ENCODE results near the gene HIRA. TPM values are rescaled to one million over a fixed set of nuclear protein-coding genes. Genes with fewer than 3 reads are reported as not detected.

Gene HIRA
- total and polyA plus RNA-seq, 2 of the 8 experiments (the other 6 are each of a cell fraction or from before 2014, with no cell fraction given): 34.9 to 67.2 TPM

DNA sequence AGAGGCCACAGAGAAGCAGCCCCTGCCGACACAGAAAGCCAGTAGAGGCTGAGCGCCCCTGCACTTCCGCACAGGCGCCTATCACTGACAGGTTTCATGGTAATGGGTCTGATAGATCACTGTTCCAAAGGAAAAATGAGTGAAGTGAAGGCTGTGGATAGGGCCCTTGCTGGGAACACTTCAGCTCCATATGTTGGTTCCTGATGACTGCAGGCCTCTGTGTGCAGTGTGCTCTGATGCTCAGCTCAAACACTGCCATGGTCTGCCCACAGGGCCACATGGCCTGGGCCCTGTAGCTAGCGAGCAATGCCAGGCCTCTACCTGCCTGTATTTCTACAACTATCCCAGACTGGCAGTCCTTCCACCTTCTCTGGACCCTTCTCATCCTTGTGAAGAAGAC lies 77.3 kb downstream of the HIRA start (continued):
- TF ChIP-seq SP2 (IDR thresholded peaks at IDR 0.05; ENCODE audit: low read length): no peak
- no peak for TF ChIP-seq CHD2 (IDR thresholded peaks at IDR 0.05; ENCODE audit: low read length)
- no peak for TF ChIP-seq FOSL1 (IDR thresholded peaks at IDR 0.05; ENCODE audit: insufficient read depth, low read depth, low read length)
- no peak for TF ChIP-seq RNF2 (IDR thresholded peaks at IDR 0.05; ENCODE audit: borderline replicate concordance, low read depth, low read length, missing control alignments, poor library complexity, severe bottlenecking)
- no peak for TF ChIP-seq MAFK (IDR thresholded peaks at IDR 0.05; ENCODE audit: low read depth, low read length)
- no peak for TF ChIP-seq CHD7 (IDR thresholded peaks at IDR 0.05; ENCODE audit: insufficient replicate concordance, low read length)
- TF ChIP-seq ATF3 (IDR thresholded peaks at IDR 0.05; ENCODE audit: insufficient read depth, low read depth, low read length): no peak
- no peak for TF ChIP-seq KDM5A (IDR thresholded peaks at IDR 0.05; ENCODE audit: low read length)
